Mucosa of descending colon (tissue), 3 donors: ENCODE data around the gene RNPS1. TPM values are rescaled to one million over a fixed set of nuclear protein-coding genes. Genes with fewer than 3 reads are reported as not detected.

ENCODE experiments used
- ATAC-seq: fragments of 200-7000 bp; cut with Tn5 transposase; one replicate; pipeline ENCODE4 v1.9.1; 2020; ENCODE audit warnings: mild to moderate bottlenecking, moderate library complexity
- DNase-seq, 3 donors: peaks; one replicate each; pipeline ENCODE4 v3.0.0-alpha.2; 2020
- H3K36me3 ChIP-seq: fragments of 200-600 bp; one replicate; pipeline ENCODE4 v1.8.0; 2021; ENCODE audit warnings: low read depth, mild to moderate bottlenecking
- H3K4me1 ChIP-seq: fragments of 200-600 bp; one replicate; pipeline ENCODE4 v1.8.0; 2021; ENCODE audit warnings: low read depth, mild to moderate bottlenecking
- H3K4me3 ChIP-seq: fragments of 200-600 bp; one replicate; pipeline ENCODE4 v1.8.0; 2021; ENCODE audit warnings: mild to moderate bottlenecking
- H3K9me3 ChIP-seq: fragments of 200-600 bp; one replicate; pipeline ENCODE4 v1.8.0; 2021; ENCODE audit warnings: mild to moderate bottlenecking
- intact Hi-C, 2 donors: fragments of 100-400 bp; cut with DNase I in 1 of 2; cut with micrococcal nuclease in 1 of 2; formaldehyde crosslinking; loops; one replicate each; pipeline versions ENCODE4 v1.11.0 to v1.11.1; 2022; cut with DNase I, micrococcal nuclease
- total RNA-seq, 3 donors: library from RNA; stranded (reverse); fragmentation: NEBNext Ultra II Directional in 2 of 3; extraction: Animal tissue kit (Norgen Biotek cat#: 25700) in 2 of 3; gene quantifications; one replicate each; pipeline versions ENCODE4 v1.2.1 to v1.2.4, GENCODE V29; 2021 to 2023
- TF ChIP-seq, protein P1 (sequence below): fragments of 200-600 bp; IDR thresholded peaks from one replicate; pipeline ENCODE4 v1.8.0; 2022; ENCODE audit warnings: antibody characterized with exemption, mild to moderate bottlenecking
- donor health status: DM: no; HTN: no; CAD: no; lungs with moderate emphysema.
- donor health status: DM: no; HTN: no; CAD: no.
- donor health status: DM: no; HTN: yes; CAD: no.

RNPS1 gene
- total RNA-seq, 3 donors from 2014 or later = 125 to 144 (median 125) TPM

DNA sequence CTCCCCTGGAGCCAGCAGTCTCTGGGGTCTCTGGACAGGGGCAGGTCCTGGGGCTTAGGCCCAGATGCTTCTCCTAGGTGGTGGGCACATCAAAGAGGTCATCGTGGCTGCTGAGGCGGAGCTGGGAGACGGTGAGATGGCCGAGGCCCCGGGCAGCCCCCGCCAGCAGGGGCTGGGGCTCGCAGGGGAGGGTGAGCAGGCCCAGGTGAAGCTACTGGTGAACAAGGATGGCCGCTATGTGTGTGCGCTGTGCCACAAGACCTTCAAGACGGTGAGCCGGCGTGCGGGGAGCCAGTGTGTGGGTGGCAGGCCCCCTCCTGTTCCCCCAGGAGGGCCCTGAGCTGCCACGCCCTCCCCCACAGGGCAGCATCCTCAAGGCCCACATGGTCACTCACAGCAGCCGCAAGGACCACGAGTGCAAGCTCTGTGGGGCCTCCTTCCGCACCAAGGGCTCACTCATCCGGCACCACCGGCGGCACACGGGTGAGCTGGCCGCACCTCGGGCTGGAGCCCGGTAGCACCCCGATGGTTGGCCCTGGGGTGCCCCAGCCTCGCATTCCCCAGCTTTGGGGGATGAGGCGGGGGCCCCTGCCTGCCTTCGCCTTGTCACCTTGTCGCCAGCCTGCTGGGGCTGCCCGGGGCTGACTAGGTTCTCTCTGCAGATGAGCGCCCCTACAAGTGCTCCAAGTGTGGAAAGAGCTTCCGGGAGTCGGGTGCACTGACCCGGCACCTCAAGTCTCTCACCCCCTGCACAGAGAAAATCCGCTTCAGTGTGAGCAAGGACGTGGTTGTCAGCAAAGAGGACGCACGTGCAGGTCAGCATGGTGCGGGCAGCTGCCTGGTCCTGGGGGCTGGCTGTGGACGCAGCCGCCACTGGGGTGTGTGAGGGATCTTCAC lies 35.6 kb downstream of the RNPS1 start:
- intact Hi-C loops = no loop called here
- ATAC-seq (no peak), DNase-seq (no peak)
- H3K4me1 ChIP-seq = peaks cover 18% of the 10 kb centered on the region
- H3K4me3 ChIP-seq = no peak overlapping the region
- TF ChIP-seq, protein P1, sequence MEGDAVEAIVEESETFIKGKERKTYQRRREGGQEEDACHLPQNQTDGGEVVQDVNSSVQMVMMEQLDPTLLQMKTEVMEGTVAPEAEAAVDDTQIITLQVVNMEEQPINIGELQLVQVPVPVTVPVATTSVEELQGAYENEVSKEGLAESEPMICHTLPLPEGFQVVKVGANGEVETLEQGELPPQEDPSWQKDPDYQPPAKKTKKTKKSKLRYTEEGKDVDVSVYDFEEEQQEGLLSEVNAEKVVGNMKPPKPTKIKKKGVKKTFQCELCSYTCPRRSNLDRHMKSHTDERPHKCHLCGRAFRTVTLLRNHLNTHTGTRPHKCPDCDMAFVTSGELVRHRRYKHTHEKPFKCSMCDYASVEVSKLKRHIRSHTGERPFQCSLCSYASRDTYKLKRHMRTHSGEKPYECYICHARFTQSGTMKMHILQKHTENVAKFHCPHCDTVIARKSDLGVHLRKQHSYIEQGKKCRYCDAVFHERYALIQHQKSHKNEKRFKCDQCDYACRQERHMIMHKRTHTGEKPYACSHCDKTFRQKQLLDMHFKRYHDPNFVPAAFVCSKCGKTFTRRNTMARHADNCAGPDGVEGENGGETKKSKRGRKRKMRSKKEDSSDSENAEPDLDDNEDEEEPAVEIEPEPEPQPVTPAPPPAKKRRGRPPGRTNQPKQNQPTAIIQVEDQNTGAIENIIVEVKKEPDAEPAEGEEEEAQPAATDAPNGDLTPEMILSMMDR = no peak
- no peaks in the 10 kb centered on the region for H3K9me3 ChIP-seq
- H3K36me3 ChIP-seq = peaks cover 7% of the 10 kb centered on the region

DNA sequence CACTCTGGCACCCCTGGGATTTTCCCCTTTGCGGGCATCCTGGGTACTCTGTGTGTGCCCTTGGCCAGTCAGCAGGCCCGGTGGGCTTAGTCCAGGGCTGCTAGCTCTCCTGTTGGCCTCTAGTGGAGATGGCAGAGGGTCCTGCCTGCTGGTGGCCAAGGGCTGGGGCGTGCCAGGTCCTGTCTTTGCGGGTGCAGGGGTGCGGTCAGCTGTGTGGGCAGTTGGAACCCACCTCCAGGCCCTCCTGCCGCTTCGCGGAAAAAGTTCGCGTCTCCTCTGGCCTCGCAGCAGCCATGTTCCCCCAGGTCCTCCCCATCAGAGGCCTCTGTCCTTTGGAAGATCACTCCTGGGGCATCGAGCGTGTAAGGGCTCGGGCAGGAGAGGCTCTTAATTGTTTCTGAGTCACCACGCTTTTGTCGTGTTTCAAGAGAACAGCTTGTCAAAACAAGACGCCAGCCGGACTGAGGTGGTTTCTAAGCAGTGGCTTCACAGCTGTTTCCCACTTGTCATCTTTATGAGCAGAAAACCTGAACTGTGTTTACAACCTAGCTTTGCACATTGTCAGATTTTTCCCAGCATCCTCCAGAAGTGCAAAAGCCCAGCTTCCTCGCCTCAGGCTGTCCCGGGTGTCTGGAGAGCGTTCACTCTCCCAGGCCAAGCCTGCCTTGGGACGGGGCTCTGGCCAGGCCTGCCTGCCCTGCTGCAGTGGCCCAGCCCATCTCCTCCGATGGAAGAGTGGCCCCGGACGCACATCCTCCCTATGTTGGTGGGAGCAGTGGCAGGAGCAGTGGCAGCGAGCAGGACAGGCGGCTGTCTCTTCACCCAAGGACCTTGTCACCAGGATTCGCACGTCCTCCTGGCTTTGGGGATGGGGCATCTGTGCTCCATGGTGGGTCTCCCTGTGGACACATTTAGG lies 36.7 kb downstream of the RNPS1 start:
- H3K4me1 ChIP-seq = peaks cover 12% of the 10 kb centered on the region
- H3K36me3 ChIP-seq = peaks cover 7% of the 10 kb centered on the region
- no peak overlapping the region for H3K4me3 ChIP-seq
- TF ChIP-seq, protein P1 = no peak
- intact Hi-C loops = no loop called here
- no peak for DNase-seq
- H3K9me3 ChIP-seq = no peaks in the 10 kb centered on the region
- ATAC-seq = no peak

DNA sequence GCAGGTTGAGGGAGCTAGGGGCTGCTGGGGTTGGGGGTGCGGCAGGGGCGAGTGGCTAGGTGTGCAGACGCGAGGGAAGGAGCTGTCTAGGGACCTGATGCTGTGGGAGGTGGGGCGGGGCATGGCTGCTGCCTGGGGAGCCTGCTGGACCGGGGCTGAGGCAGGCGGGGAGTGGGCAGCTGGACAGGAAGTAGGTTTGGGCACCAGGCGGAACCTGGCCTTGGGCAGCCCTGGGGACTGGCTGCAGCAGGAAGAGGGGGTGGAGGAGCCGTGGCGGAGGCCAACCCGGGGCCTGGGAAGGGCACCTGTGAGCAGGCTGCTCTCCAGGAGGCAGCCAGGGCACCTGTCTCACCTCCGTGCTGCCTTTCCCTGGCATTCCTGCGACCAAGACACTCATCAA lies 37.5 kb downstream of the RNPS1 start:
- H3K4me3 ChIP-seq = no peak overlapping the region
- DNase-seq (no peak), ATAC-seq (no peak)
- peaks cover 12% of the 10 kb centered on the region for H3K4me1 ChIP-seq
- TF ChIP-seq, protein P1 = no peak
- peaks cover 7% of the 10 kb centered on the region for H3K36me3 ChIP-seq
- H3K9me3 ChIP-seq = no peaks in the 10 kb centered on the region
- intact Hi-C loops = no loop called here

DNA sequence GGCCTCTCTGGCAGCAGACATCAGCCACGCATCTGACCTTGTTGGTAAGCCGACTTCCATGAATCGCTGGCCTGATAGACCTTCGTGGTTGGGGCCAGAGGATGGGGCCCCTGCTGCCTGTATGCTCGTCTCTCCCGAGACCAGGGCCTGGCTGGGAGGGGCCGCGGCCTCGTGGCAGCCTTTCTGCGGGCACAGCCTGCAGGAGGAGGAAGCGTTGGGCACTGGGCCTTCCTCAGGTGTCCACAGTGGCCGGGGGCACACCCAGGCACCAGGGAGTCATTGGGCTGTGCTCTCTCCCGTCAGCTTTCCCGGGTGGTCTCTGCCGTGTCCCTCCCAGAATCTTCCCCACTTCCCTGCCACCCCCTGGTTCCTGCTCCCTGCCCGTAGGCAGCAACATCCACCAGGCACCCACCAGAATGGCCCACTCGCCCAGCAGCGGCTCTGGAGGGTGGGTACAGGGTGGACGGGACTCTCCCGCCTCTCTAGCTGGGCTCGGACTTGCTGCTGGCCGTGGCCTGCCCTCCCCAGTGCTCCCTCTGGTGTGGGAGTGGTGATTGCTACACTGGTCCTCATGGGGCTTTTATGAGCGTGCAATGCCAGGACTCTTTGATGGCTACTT lies 38.2 kb downstream of the RNPS1 start:
- Histone ChIP-seq H3K4me1 (peaks cover 17% of the 10 kb centered on the region), H3K36me3 (peaks cover 7% of the 10 kb centered on the region)
- ATAC-seq = no peak

DNA sequence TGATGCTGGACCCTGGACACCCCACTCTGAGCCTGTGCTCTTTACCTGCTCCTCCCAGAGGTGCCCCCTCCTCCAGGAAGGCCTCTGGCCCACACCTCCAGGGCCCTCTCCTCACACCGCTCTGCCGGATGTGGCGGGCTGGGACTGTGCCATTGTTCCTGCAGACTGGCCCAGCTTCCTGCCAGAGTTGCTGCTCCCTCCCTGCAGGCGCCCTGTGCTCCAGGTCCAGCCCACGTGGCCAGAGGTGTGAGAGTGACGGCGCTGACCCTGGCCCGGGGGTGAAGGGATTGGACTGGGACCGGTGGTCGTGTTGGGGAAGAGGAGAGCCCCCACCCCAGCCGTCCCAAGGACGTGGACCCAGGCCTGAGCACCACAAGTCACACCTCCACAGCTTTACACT lies 38.8 kb downstream of the RNPS1 start:
- intact Hi-C loops = no loop called here
- H3K9me3 ChIP-seq = no peaks in the 10 kb centered on the region
- DNase-seq (no peak), ATAC-seq (no peak)
- H3K4me1 ChIP-seq = peaks cover 21% of the 10 kb centered on the region
- no peak overlapping the region for H3K4me3 ChIP-seq
- H3K36me3 ChIP-seq = peaks cover 7% of the 10 kb centered on the region
- TF ChIP-seq, protein P1 = no peak

More for the DNA sequence above, 38.2 kb downstream of the RNPS1 start:
- no peak for DNase-seq
- intact Hi-C loops = no loop called here
- TF ChIP-seq, protein P1 = no peak
- no peaks in the 10 kb centered on the region for H3K9me3 ChIP-seq
- H3K4me3 ChIP-seq = no peak overlapping the region
